GM15510 (cell line): ENCODE data around the gene PIGS.

Experiments used
- POLR2A ChIP-seq: IDR thresholded peaks from 3 replicates; pipeline ENCODE4 v1.6.1; 2011; ENCODE audit warnings: borderline replicate concordance; ENCODE audit not compliant: insufficient read length; ENCODE audit errors: extremely low read depth

Gene PIGS

GRCh38 chr17:28509789-28510188, 61.5 kb downstream of the PIGS start:
- no peak for TF ChIP-seq POLR2A

DNA sequence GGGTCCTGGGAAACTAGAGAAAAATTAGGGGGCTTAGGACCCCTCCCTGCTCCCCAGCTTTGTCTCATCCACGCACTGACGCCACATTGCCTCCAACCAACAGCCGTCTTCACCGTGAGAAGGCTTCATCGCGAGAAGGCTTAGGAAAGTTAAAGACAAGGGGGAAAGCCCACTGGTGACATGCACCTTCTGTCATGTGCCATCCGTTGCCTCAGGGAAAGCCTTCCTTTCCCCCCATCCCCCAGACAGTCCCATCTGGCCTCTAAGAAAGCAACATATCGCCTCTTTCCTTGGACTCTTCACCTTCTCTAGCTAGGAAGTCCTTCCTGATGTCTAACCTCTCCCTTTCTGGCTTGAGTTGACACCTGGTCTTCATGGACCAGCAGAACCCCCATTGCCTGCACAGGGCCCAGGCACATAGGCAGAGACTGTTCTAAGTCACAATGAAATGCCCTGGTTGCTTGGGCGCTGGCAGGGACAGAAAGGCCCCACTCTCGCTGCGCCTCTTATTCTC, 63.1 kb downstream of the PIGS start:
- no peak for TF ChIP-seq POLR2A

DNA sequence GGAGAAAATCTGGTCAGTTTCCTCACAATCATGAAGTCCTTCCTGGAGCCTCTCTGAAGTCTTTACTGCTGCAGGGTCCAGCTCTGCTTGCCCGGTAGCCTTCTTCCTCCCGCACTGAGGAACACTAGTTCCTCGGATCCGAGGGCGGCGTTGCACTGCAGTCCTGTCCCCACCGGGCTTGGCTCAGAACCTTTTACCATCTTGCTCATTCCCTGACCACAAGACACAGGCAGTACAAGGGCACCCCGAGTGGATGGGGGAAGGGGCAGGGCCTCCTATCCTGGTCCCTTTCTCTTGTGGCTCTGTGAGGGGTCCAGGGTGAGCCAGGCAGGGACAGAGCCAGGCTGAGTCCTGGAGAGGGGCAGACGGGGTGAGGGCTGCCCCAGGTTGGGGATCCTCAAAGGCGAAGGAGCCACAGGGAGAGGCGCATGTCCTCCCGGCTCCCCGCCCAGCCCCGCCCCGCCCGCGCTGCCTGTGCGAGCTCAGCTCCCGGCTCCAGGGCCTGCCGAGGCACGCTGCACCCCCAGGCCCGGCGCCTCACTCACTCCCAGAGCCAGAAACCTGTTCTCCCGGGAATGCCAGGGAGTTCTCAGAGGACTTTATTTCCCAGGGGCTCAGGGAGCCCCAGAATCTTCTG, 63.6 kb downstream of the PIGS start:
- no peak for TF ChIP-seq POLR2A

GRCh38 chr17:28506763-28507487, 64.4 kb downstream of the PIGS start:
- TF ChIP-seq POLR2A, result no peak

GRCh38 chr17:28505986-28506665, 65.2 kb downstream of the PIGS start, which contains the start of gene FOXN1:
Gene FOXN1, plus strand, starts transcription at chr17:28506348. Its CDS starts 17,622 bp downstream, at chr17:28523970.
- no peak for TF ChIP-seq POLR2A

GRCh38 chr17:28503420-28503819, 67.9 kb downstream of the PIGS start:
- no peak for TF ChIP-seq POLR2A
